GM19238 (cell line): ENCODE results near the gene CAMSAP2.
"Not testable (repeated sequence)": the region's sequence is repeated elsewhere in the genome, so short reads cannot be mapped to it uniquely, and the experiment has no call there.

Experiments used
- DNase-seq: peaks from one replicate; pipeline ENCODE4 v3.0.0; 2011; ENCODE audit warnings: low spot score; ENCODE audit not compliant: insufficient read length

The CAMSAP2 gene

GRCh38 chr1:200737647-200738291 lies 924 bp upstream of the CAMSAP2 start:
- no peak for DNase-seq

GRCh38 chr1:200738949-200739651 lies 407 bp downstream of the CAMSAP2 start:
- DNase-seq, result peak; percentile 65

- no peak for DNase-seq
These were observed 1.2 kb downstream of the CAMSAP2 start for GRCh38 chr1:200739702-200740570.

- DNase-seq, result no peak
These were observed 2.0 kb downstream of the CAMSAP2 start for GRCh38 chr1:200740571-200741208.

- no peak for DNase-seq
These were observed 3.0 kb downstream of the CAMSAP2 start for GRCh38 chr1:200741551-200742207.

GRCh38 chr1:200744143-200744542 lies 5.5 kb downstream of the CAMSAP2 start:
- no peak for DNase-seq

- DNase-seq, result no peak
These were observed 10.4 kb downstream of the CAMSAP2 start for GRCh38 chr1:200749090-200749489.

- not testable (repeated sequence) for DNase-seq
These were observed 12.1 kb downstream of the CAMSAP2 start for GRCh38 chr1:200750749-200751148.

- no peak for DNase-seq
These were observed 13.0 kb downstream of the CAMSAP2 start for GRCh38 chr1:200751717-200752116.

GRCh38 chr1:200753650-200754198 lies 15.0 kb downstream of the CAMSAP2 start:
- no peak for DNase-seq

- no peak for DNase-seq
These were observed 16.8 kb downstream of the CAMSAP2 start for GRCh38 chr1:200755456-200755855.

GRCh38 chr1:200762089-200762488 lies 23.4 kb downstream of the CAMSAP2 start:
- DNase-seq, result no peak

- no peak for DNase-seq
These were observed 28.6 kb downstream of the CAMSAP2 start for GRCh38 chr1:200767321-200767720.

GRCh38 chr1:200771625-200772555 lies 33.2 kb downstream of the CAMSAP2 start:
- no peak for DNase-seq

GRCh38 chr1:200774311-200774710 lies 35.6 kb downstream of the CAMSAP2 start:
- no peak for DNase-seq

- no peak for DNase-seq
These were observed 36.2 kb downstream of the CAMSAP2 start for GRCh38 chr1:200774735-200775444.

GRCh38 chr1:200775850-200776249 lies 37.2 kb downstream of the CAMSAP2 start:
- DNase-seq, result no peak

GRCh38 chr1:200776949-200777348 lies 38.3 kb downstream of the CAMSAP2 start:
- DNase-seq, result no peak

GRCh38 chr1:200778766-200779165 lies 40.1 kb downstream of the CAMSAP2 start:
- no peak for DNase-seq
